Neuronal stem cell (in vitro differentiated cells): Measurements from ENCODE around the gene PLPPR2. TPM values are rescaled to one million over a fixed set of nuclear protein-coding genes. Genes with fewer than 3 reads are reported as not detected.

Experiments used
- DNase-seq: peaks from one replicate; pipeline ENCODE4 v3.0.0-alpha.2; 2013; ENCODE audit warnings: low spot score
- H2AFZ ChIP-seq: one replicate; pipeline ENCODE4 v1.6.1; 2013; ENCODE audit warnings: mild to moderate bottlenecking, low read length, inconsistent platforms
- H2AK5ac ChIP-seq: 2 replicates; pipeline ENCODE4 v1.6.1; 2013; ENCODE audit warnings: low read depth, mild to moderate bottlenecking, inconsistent platforms, low read length, moderate library complexity, mixed read lengths
- H2BK120ac ChIP-seq: 2 replicates; pipeline ENCODE4 v1.6.1; 2013; ENCODE audit warnings: low read depth, mild to moderate bottlenecking, inconsistent platforms, low read length, moderate library complexity, mixed read lengths
- H2BK12ac ChIP-seq: one replicate; pipeline ENCODE4 v1.6.1; 2013; ENCODE audit warnings: low read length, inconsistent platforms
- H2BK15ac ChIP-seq: 2 replicates; pipeline ENCODE4 v1.6.1; 2013; ENCODE audit warnings: mild to moderate bottlenecking, low read length, inconsistent platforms, mixed read lengths
- H2BK5ac ChIP-seq: one replicate; pipeline ENCODE4 v1.6.1; 2013; ENCODE audit warnings: inconsistent platforms, mild to moderate bottlenecking, low read length, moderate library complexity
- H3K14ac ChIP-seq: one replicate; pipeline ENCODE4 v1.6.1; 2013; ENCODE audit warnings: low read length, inconsistent platforms
- H3K18ac ChIP-seq: 2 replicates; pipeline ENCODE4 v1.6.1; 2013; ENCODE audit warnings: low read length, inconsistent platforms
- H3K23ac ChIP-seq: 2 replicates; pipeline ENCODE4 v1.6.1; 2013; ENCODE audit warnings: low read depth, mild to moderate bottlenecking, mixed read lengths, low read length, inconsistent platforms; ENCODE audit not compliant: poor library complexity
- H3K27ac ChIP-seq: replicated peaks from 3 replicates; pipeline ENCODE4 v1.5.1; 2013; ENCODE audit warnings: low read length, inconsistent platforms
- H3K27me3 ChIP-seq, 3 experiments: 2 replicates each; pipeline ENCODE4 v1.6.1; 2013; ENCODE audit warnings: low read length in 3 of 3, mild to moderate bottlenecking in 2 of 3, inconsistent platforms in 1 of 3, low read depth in 1 of 3, mixed read lengths in 1 of 3, moderate library complexity in 1 of 3; ENCODE audit not compliant: control insufficient read depth in 3 of 3, insufficient read depth in 3 of 3
- H3K36me3 ChIP-seq, 2 donors: replicated peaks in 1 of 2; 2 replicates each; pipeline ENCODE4 v1.6.1; 2013; ENCODE audit warnings: low read length in 2 of 2; ENCODE audit not compliant: control insufficient read depth in 2 of 2, insufficient read depth in 2 of 2
- H3K4ac ChIP-seq: 2 replicates; pipeline ENCODE4 v1.6.1; 2013; ENCODE audit warnings: inconsistent platforms, mild to moderate bottlenecking, low read length, moderate library complexity
- H3K4me1 ChIP-seq, 2 donors: 1 replicate in 1 of 2; 2 replicates in 1 of 2; pipeline ENCODE4 v1.6.1; 2013; ENCODE audit warnings: low read length in 2 of 2, low read depth in 1 of 2; ENCODE audit not compliant: control insufficient read depth in 2 of 2, insufficient read depth in 1 of 2
- H3K4me2 ChIP-seq: one replicate; pipeline ENCODE4 v1.6.1; 2013; ENCODE audit warnings: mild to moderate bottlenecking, low read length, inconsistent platforms; ENCODE audit not compliant: insufficient read depth, poor library complexity, severe bottlenecking
- H3K4me3 ChIP-seq, 2 donors: 2 replicates each; pipeline ENCODE4 v1.5.1; 2013; ENCODE audit warnings: low read length in 2 of 2, mild to moderate bottlenecking in 2 of 2, inconsistent platforms in 1 of 2, moderate library complexity in 1 of 2
- H3K79me1 ChIP-seq: one replicate; pipeline ENCODE4 v1.6.1; 2013; ENCODE audit warnings: low read depth, mild to moderate bottlenecking, inconsistent platforms, low read length, moderate library complexity
- H3K9ac ChIP-seq: one replicate; pipeline ENCODE4 v1.6.1; 2013; ENCODE audit warnings: mild to moderate bottlenecking, low read depth, low read length, inconsistent platforms; ENCODE audit not compliant: poor library complexity
- H3K9me3 ChIP-seq, 2 donors: replicated peaks in 1 of 2; 2 replicates each; pipeline versions ENCODE3 to v1.6.1; 2013; ENCODE audit warnings: low read length in 2 of 2, mild to moderate bottlenecking in 2 of 2, inconsistent platforms in 1 of 2, low read depth in 1 of 2, mixed read lengths in 1 of 2, moderate library complexity in 1 of 2; ENCODE audit not compliant: control insufficient read depth in 2 of 2, insufficient read depth in 1 of 2
- H4K8ac ChIP-seq: one replicate; pipeline ENCODE4 v1.6.1; 2013; ENCODE audit warnings: low read depth, mild to moderate bottlenecking, inconsistent platforms, low read length, moderate library complexity
- H4K91ac ChIP-seq: one replicate; pipeline ENCODE4 v1.6.1; 2013; ENCODE audit warnings: low read length, low read depth, mild to moderate bottlenecking, inconsistent platforms; ENCODE audit not compliant: poor library complexity
- WGBS, 2 donors: extraction: QIAGEN DNeasy Blood & Tissue Kit; methylation state at CpG; one replicate each; pipeline ENCODE4 v1.1.7; 2013; ENCODE audit warnings: missing lambda C conversion rate in 2 of 2, mixed read lengths in 1 of 2; ENCODE audit not compliant: insufficient read length in 2 of 2, insufficient replicate concordance in 1 of 2; ENCODE audit errors: extremely low coverage in 2 of 2; 5-methylcytosine and 5-hydroxymethylcytosine counted together
- small RNA-seq: library from polyadenylated mRNA; stranded (forward); fragments of <200 nt; extraction: miRNeasy Mini kit (QIAGEN cat#:217004); gene quantifications from one replicate; pipeline ENCODE3, GENCODE V24; 2013; ENCODE audit not compliant: insufficient read depth

The PLPPR2 gene

DNA sequence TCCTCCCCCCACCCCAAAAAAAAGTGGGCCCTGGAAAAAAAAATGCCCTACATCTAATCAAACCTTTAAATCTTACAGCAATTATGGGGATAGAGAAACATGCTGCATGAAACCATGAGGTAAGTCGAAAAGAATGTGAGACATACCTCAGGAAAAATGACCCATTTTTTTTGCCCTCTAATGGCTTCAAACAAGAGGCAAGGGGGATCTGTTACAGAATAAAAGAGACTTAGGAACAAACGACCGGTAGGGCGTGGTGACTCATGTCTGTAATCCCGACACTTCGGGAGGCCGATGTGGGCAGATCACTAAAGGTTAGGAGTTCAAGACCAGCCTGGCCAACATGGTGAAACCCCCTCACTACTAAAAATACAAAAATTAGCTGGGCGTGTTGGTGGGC lies 55.5 kb downstream of the PLPPR2 start:
- no peak overlapping the region for H4K8ac ChIP-seq
- DNase-seq: no peak
- no peak overlapping the region for H2BK5ac ChIP-seq
- no peaks in the 10 kb centered on the region for H3K36me3 ChIP-seq
- no peak overlapping the region for H2BK12ac ChIP-seq
- H3K9me3 ChIP-seq: no peaks in the 10 kb centered on the region
- H3K27me3 ChIP-seq: peaks cover 0 to 15% (median 5%) of the 10 kb centered on the region in 3 experiments
- H2AK5ac ChIP-seq: no peak overlapping the region
- H3K79me1 ChIP-seq: no peaks in the 10 kb centered on the region
- H3K4me1 ChIP-seq: peaks cover 0 to 2% of the 10 kb centered on the region in 2 donors
- no peak overlapping the region for H2BK120ac ChIP-seq
- H2AFZ ChIP-seq: no peak overlapping the region
- no peak overlapping the region for H2BK15ac ChIP-seq
- H3K23ac ChIP-seq: no peak overlapping the region
- no peak overlapping the region for H3K14ac ChIP-seq
- no CpG with 5 or more reads among the region's 8 CpGs for WGBS, 2 donors
- H3K4me2 ChIP-seq: no peak overlapping the region
- no peak overlapping the region for H3K4me3 ChIP-seq
- H3K4ac ChIP-seq: no peak overlapping the region
- H3K9ac ChIP-seq: no peak overlapping the region
- H4K91ac ChIP-seq: no peak overlapping the region
- no peak overlapping the region for H3K18ac ChIP-seq
- no peak overlapping the region for H3K27ac ChIP-seq

- no peak overlapping the region for H3K4ac ChIP-seq
- H3K18ac ChIP-seq: no peak overlapping the region
- no peak overlapping the region for H2AFZ ChIP-seq
- peaks cover 4 to 5% of the 10 kb centered on the region in 2 donors for H3K4me1 ChIP-seq
- no peak overlapping the region for H3K23ac ChIP-seq
- no peaks in the 10 kb centered on the region for H3K36me3 ChIP-seq
- peaks cover 0 to 5% of the 10 kb centered on the region in 2 donors for H3K9me3 ChIP-seq
- peaks cover 11 to 31% (median 28%) of the 10 kb centered on the region in 3 experiments for H3K27me3 ChIP-seq
- H2BK5ac ChIP-seq: no peak overlapping the region
- no peak overlapping the region for H4K8ac ChIP-seq
- no CpG with 5 or more reads among the region's 2 CpGs for WGBS, 2 donors
- no peak for DNase-seq
- H2BK15ac ChIP-seq: no peak overlapping the region
- no peak overlapping the region for H3K27ac ChIP-seq
- H3K79me1 ChIP-seq: no peaks in the 10 kb centered on the region
- H3K4me3 ChIP-seq: no peak overlapping the region
- H2AK5ac ChIP-seq: no peak overlapping the region
- no peak overlapping the region for H4K91ac ChIP-seq
- H3K9ac ChIP-seq: no peak overlapping the region
- no peak overlapping the region for H3K4me2 ChIP-seq
- no peak overlapping the region for H2BK120ac ChIP-seq
- no peak overlapping the region for H2BK12ac ChIP-seq
- H3K14ac ChIP-seq: no peak overlapping the region
Observed at GRCh38 chr19:11414544-11414943, 59.3 kb downstream of the PLPPR2 start.

Small RNAs within 50 kb of the gene (small RNA-seq; reads per million reads assigned to genes)
- not detected for gene RF00019
